Measurements from ENCODE around the gene RSRC1.

GRCh38 chr3:158489181-158489580 is 379.3 kb downstream of the RSRC1 start:
- TF ChIP-seq EZH2 (IDR thresholded peaks at IDR 0.05; ENCODE audit: borderline replicate concordance, low read length) (no peak), CTCF (IDR thresholded peaks at IDR 0.05; ENCODE audit: low read length) (no peak)
